Calu3 (cell line): ENCODE results near the gene FERMT2. TPM values are rescaled to one million over a fixed set of nuclear protein-coding genes. Genes with fewer than 3 reads are reported as not detected.

Experiments
- BruUV-seq: library from RNA; stranded (reverse); fragments of 400-500 nt; replicated peaks from 2 replicates; lab custom pipeline; 2021; lab: Mats Ljungman, UMichigan
- CTCF ChIA-PET: fragments of 300-600 bp; sonication (Branson Sonifier 250); formaldehyde crosslinking; loops from one replicate; lab custom pipeline; 2022; ENCODE audit warnings: antibody characterized with exemption; lab: Charles Lee
- DNase-seq: peaks from one replicate; pipeline ENCODE4 v3.0.0; 2022
- H3K27ac Mint-ChIP-seq: one replicate; pipeline ENCODE4 v1.8.0; 2022; ENCODE audit warnings: mixed read lengths; ENCODE audit not compliant: unreplicated experiment
- H3K27me3 Mint-ChIP-seq: one replicate; pipeline ENCODE4 v1.8.0; 2022; ENCODE audit warnings: mixed read lengths; ENCODE audit not compliant: unreplicated experiment
- H3K36me3 Mint-ChIP-seq: one replicate; pipeline ENCODE4 v1.8.0; 2022; ENCODE audit warnings: mild to moderate bottlenecking, moderate library complexity, mixed read lengths; ENCODE audit not compliant: insufficient read depth, unreplicated experiment
- H3K4me1 Mint-ChIP-seq: one replicate; pipeline ENCODE4 v1.8.0; 2022; ENCODE audit warnings: mild to moderate bottlenecking, low read depth, mixed read lengths; ENCODE audit not compliant: unreplicated experiment
- H3K4me3 Mint-ChIP-seq: one replicate; pipeline ENCODE4 v1.8.0; 2022; ENCODE audit warnings: mild to moderate bottlenecking, low read depth, moderate library complexity, mixed read lengths; ENCODE audit not compliant: unreplicated experiment
- H3K9me3 Mint-ChIP-seq: one replicate; pipeline ENCODE4 v1.8.0; 2022; ENCODE audit warnings: low read depth, mixed read lengths; ENCODE audit not compliant: unreplicated experiment
- intact Hi-C: fragments of 100-400 bp; cut with micrococcal nuclease; formaldehyde crosslinking; loops from one replicate; pipeline ENCODE4 v1.10.0; 2022; ENCODE audit not compliant: unreplicated experiment
- total RNA-seq: library from RNA; stranded (reverse); gene quantifications from 2 replicates; pipeline ENCODE4 v1.2.3, GENCODE V29; 2022
- TF ChIP-seq, protein P1 (sequence below): fragments of 200-600 bp; IDR thresholded peaks from one replicate; pipeline ENCODE4 v1.8.0; 2022; ENCODE audit warnings: antibody characterized with exemption; ENCODE audit not compliant: unreplicated experiment

Gene FERMT2
- total RNA-seq, 1 experiment from 2014 or later: 21.0 TPM

DNA sequence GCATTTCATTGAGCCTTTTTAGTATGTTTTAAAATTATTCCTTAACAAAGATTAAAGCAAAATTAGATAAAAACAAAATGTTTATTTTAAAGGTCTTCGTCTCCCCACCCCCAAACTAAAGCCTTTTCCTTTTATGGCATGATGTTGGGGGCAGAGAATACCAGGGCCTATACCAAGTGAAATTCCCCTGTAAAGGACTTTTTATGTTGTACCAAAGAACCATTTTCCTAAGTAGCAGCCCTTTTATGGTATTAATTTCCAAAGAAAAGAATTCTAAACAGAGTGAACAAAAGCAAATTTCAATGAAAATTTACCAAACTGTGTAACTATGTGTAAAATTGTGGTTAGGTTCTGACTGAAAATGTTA is 87.5 kb downstream of the FERMT2 start:
- DNase-seq: no peak
- no peaks in the 10 kb centered on the region for H3K9me3 Mint-ChIP-seq
- intact Hi-C loops: no loop called here
- H3K4me1 Mint-ChIP-seq: no peaks in the 10 kb centered on the region
- TF ChIP-seq, protein P1, sequence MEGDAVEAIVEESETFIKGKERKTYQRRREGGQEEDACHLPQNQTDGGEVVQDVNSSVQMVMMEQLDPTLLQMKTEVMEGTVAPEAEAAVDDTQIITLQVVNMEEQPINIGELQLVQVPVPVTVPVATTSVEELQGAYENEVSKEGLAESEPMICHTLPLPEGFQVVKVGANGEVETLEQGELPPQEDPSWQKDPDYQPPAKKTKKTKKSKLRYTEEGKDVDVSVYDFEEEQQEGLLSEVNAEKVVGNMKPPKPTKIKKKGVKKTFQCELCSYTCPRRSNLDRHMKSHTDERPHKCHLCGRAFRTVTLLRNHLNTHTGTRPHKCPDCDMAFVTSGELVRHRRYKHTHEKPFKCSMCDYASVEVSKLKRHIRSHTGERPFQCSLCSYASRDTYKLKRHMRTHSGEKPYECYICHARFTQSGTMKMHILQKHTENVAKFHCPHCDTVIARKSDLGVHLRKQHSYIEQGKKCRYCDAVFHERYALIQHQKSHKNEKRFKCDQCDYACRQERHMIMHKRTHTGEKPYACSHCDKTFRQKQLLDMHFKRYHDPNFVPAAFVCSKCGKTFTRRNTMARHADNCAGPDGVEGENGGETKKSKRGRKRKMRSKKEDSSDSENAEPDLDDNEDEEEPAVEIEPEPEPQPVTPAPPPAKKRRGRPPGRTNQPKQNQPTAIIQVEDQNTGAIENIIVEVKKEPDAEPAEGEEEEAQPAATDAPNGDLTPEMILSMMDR: no peak
- no peak overlapping the region for H3K4me3 Mint-ChIP-seq
- H3K27me3 Mint-ChIP-seq: no peaks in the 10 kb centered on the region
- no peak overlapping the region for H3K27ac Mint-ChIP-seq
- CTCF ChIA-PET: no interaction called here
- BruUV-seq: no TSS peak
- H3K36me3 Mint-ChIP-seq: no peaks in the 10 kb centered on the region

DNA sequence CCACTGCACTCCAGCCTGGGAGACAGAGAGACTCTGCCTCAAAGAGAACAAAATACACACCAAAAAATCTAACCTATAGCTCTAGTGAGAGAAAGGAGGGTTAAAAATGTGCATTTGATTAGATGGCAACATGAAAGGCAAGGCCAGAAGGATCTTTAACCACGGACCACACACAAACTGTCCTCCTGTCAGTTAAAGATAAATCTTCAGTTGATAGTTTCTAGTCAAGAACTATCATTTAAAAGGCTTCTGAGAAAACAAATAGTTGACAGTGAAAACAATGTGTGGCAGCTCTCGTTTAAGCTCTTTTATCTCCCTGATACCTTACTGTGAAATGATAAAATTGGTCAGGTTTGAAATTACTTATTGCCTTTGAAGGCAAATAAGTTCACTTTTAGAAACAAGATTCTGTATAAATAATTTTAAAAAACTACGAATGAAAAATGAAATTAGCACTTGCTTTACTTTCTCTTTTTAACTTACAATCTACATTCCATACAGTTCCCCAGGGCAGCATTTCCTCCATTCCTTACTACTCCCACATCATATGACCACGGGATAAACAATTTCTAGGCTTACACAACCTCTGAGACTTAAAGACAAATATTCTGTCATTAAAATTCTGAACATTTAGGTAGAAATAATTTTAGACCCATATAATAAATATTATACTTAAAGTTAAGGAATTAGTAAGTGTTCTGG is 88.1 kb downstream of the FERMT2 start:
- Mint-ChIP-seq H3K9me3 (no peaks in the 10 kb centered on the region), H3K27ac (no peak overlapping the region), H3K36me3 (no peaks in the 10 kb centered on the region), H3K4me3 (no peak overlapping the region), H3K4me1 (no peaks in the 10 kb centered on the region), H3K27me3 (no peaks in the 10 kb centered on the region)
- no peak for DNase-seq
- intact Hi-C loops: no loop called here
- BruUV-seq: no TSS peak
- CTCF ChIA-PET: no interaction called here
- TF ChIP-seq, protein P1: no peak

DNA sequence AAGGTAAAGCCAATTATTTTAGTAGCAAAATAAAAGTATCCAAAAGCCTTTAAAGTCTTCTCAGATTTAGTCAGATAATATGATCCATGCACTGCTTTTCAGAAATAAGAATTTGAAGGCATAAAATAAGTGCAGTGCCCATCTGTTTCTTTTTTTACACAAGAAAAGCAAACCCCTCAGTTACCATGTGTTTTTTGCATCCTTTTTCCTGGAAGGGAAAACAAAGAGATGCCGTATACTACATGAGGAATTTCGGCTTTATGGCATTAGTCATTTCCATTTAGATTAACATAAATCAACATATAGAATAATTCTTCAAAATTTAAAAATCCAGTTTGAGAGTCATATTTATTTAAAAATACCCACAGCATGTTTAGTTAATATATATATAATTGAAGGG is 89.4 kb downstream of the FERMT2 start:
- BruUV-seq: no TSS peak
- no peaks in the 10 kb centered on the region for H3K4me1 Mint-ChIP-seq
- no peak overlapping the region for H3K27ac Mint-ChIP-seq
- no peak for DNase-seq
- no peak overlapping the region for H3K4me3 Mint-ChIP-seq
- TF ChIP-seq, protein P1: no peak
- no peaks in the 10 kb centered on the region for H3K9me3 Mint-ChIP-seq
- intact Hi-C loops: no loop called here
- no peaks in the 10 kb centered on the region for H3K36me3 Mint-ChIP-seq
- CTCF ChIA-PET: no interaction called here
- H3K27me3 Mint-ChIP-seq: no peaks in the 10 kb centered on the region

DNA sequence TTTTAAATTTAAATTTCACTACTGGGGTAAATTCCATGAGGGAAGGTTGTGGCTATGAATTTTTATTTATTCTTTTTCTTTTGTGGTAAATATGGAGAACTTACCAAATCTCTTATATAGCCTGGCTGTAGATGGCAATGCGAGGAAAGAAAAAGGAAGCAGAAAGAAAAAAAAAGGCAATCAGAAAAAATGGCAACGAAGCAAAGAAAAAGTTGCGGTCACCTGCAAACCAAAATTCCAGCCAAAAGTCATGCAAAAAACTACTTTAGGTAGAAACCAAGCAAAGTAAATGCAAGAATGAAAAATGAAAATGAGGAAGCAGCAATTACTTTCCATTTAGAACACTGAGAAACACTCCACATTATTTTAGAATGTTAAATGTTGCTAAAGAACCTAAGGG is 89.9 kb downstream of the FERMT2 start:
- no TSS peak for BruUV-seq
- DNase-seq: no peak
- Mint-ChIP-seq H3K4me3 (no peak overlapping the region), H3K36me3 (peaks cover 4% of the 10 kb centered on the region), H3K9me3 (no peaks in the 10 kb centered on the region), H3K27ac (no peak overlapping the region), H3K27me3 (no peaks in the 10 kb centered on the region), H3K4me1 (no peaks in the 10 kb centered on the region)
- intact Hi-C loops: no loop called here
- TF ChIP-seq, protein P1: no peak
- CTCF ChIA-PET: no interaction called here
